ENCODE data around the gene GLO1. TPM values are rescaled to one million over a fixed set of nuclear protein-coding genes. Genes with fewer than 3 reads are reported as not detected.
A peak's percentile ranks its signal among the peaks of the same experiment; 100 is the strongest.

The GLO1 gene
- total RNA-seq, 1 experiment from 2014 or later = 125 TPM

- POLR2A ChIA-PET = no interaction called here
- Histone ChIP-seq H3K9me3 (ENCODE audit: control insufficient read depth, insufficient read depth, low read depth, low read length) (peaks cover 6% of the 10 kb centered on the region; the same call in 1 of the 2 replicates), H3K4me1 (ENCODE audit: control insufficient read depth, insufficient read depth, low read length) (no peaks in the 10 kb centered on the region), H3K27ac (ENCODE audit: low read length) (no peak overlapping the region), H3K36me3 (ENCODE audit: control insufficient read depth, insufficient read depth, low read length) (no peaks in the 10 kb centered on the region), H3K4me3 (ENCODE audit: low read depth in 2 of 2, low read length in 2 of 2) (no peak overlapping the region), H3K27me3 (ENCODE audit: control insufficient read depth, insufficient read depth, low read length) (peaks cover 2% of the 10 kb centered on the region; the same call in 1 of the 2 replicates)
- ATAC-seq (no peak), DNase-seq (ENCODE audit: low read depth, low spot score) (no peak)
- CTCF ChIA-PET = interaction anchor here (0.9 kb wide), 1 partner anchor 30 kb away, joined by 4 read pairs; no protein-coding TSS in a partner anchor
- in situ Hi-C loops (cut with HindIII; ENCODE audit: low pct_unique_long_range_greater_than_20kb, low sequenced_read_pairs) (no loop called here), intact Hi-C loops (cut with micrococcal nuclease; ENCODE audit: unreplicated experiment) (no loop called here)
- no TSS peak for BruUV-seq (replicated peaks)
- TF ChIP-seq SIN3A (IDR thresholded peaks at IDR 0.05; ENCODE audit: borderline replicate concordance, insufficient read depth, low read depth, low read length) = no peak
- no peak for TF ChIP-seq POLR2AphosphoS5 (IDR thresholded peaks at IDR 0.05; ENCODE audit: low read depth, low read length)
- TF ChIP-seq CTCF (IDR thresholded peaks at IDR 0.05) = no peak
- TF ChIP-seq TCF7L2 (IDR thresholded peaks at IDR 0.05; ENCODE audit: low read depth, low read length) = no peak
- no peak for TF ChIP-seq REST (IDR thresholded peaks at IDR 0.05; ENCODE audit: insufficient read depth in 1 of 2, low read depth in 2 of 2, low read length in 1 of 2)
Observed at GRCh38 chr6:38703949-38704590, 1.1 kb upstream of the GLO1 start.

GRCh38 chr6:38701551-38701950, 1.4 kb downstream of the GLO1 start:
- POLR2A ChIA-PET = no interaction called here
- in situ Hi-C loops (cut with HindIII; ENCODE audit: low pct_unique_long_range_greater_than_20kb, low sequenced_read_pairs) = no loop called here
- intact Hi-C loops (cut with micrococcal nuclease; ENCODE audit: unreplicated experiment) = no loop called here

More at GRCh38 chr6:38701551-38701950, 1.4 kb downstream of the GLO1 start:
- no peak for DNase-seq (ENCODE audit: low read depth, low spot score)
- Histone ChIP-seq H3K27me3 (ENCODE audit: control insufficient read depth, insufficient read depth, low read length) (no peaks in the 10 kb centered on the region), H3K9me3 (ENCODE audit: control insufficient read depth, insufficient read depth, low read depth, low read length) (peaks cover 6% of the 10 kb centered on the region; the same call in 1 of the 2 replicates), H3K27ac (ENCODE audit: low read length) (no peak overlapping the region), H3K4me3 (ENCODE audit: low read depth in 2 of 2, low read length in 2 of 2) (peak overlapping the region; percentile 80 to 88), H3K4me1 (ENCODE audit: control insufficient read depth, insufficient read depth, low read length) (no peaks in the 10 kb centered on the region), H3K36me3 (ENCODE audit: control insufficient read depth, insufficient read depth, low read length) (no peaks in the 10 kb centered on the region)
- BruUV-seq (replicated peaks) = no TSS peak
- ATAC-seq = no peak
- CTCF ChIA-PET = no interaction called here
- TF ChIP-seq POLR2AphosphoS5 (IDR thresholded peaks at IDR 0.05; ENCODE audit: low read depth, low read length) (no peak), REST (IDR thresholded peaks at IDR 0.05; ENCODE audit: insufficient read depth in 1 of 2, low read depth in 2 of 2, low read length in 1 of 2) (no peak), TCF7L2 (IDR thresholded peaks at IDR 0.05; ENCODE audit: low read depth, low read length) (no peak), CTCF (IDR thresholded peaks at IDR 0.05) (no peak), SIN3A (IDR thresholded peaks at IDR 0.05; ENCODE audit: borderline replicate concordance, insufficient read depth, low read depth, low read length) (no peak)

All from Panc1 (cell line).